Smooth muscle cell (in vitro differentiated cells): Measurements from ENCODE around the gene USP2. TPM values are rescaled to one million over a fixed set of nuclear protein-coding genes. Genes with fewer than 3 reads are reported as not detected.
A peak's percentile ranks its signal among the peaks of the same experiment; 100 is the strongest.
"Not testable (repeated sequence)": the region's sequence is repeated elsewhere in the genome, so short reads cannot be mapped to it uniquely, and the experiment has no call there.

Experiments used
- DNase-seq: peaks from one replicate; lab custom pipeline; 2025; ENCODE audit not compliant: unreplicated experiment; lab: John Stamatoyannopoulos, UW
- H2AFZ ChIP-seq: fragments of 200-600 bp; sonication (generic); 2 replicates; pipeline ENCODE4 v1.6.0; 2016; ENCODE audit warnings: antibody characterized with exemption, low read depth, mild to moderate bottlenecking
- H3F3A ChIP-seq: fragments of 200-600 bp; sonication (generic); 2 replicates; pipeline ENCODE4 v1.6.0; 2017; ENCODE audit warnings: antibody characterized with exemption, low read depth
- H3K27ac ChIP-seq: fragments of 200-600 bp; sonication (generic); 2 replicates; pipeline ENCODE4 v1.5.1; 2016; ENCODE audit warnings: low read depth, mild to moderate bottlenecking
- H3K27me3 ChIP-seq: fragments of 200-600 bp; sonication (generic); 2 replicates; pipeline ENCODE4 v1.6.1; 2016; ENCODE audit warnings: low read depth, mild to moderate bottlenecking
- H3K36me3 ChIP-seq: fragments of 200-600 bp; sonication (generic); 2 replicates; pipeline ENCODE4 v1.5.1; 2016; ENCODE audit warnings: low read depth
- H3K4me1 ChIP-seq: fragments of 200-600 bp; sonication (generic); 2 replicates; pipeline ENCODE4 v1.5.1; 2016; ENCODE audit warnings: low read depth
- H3K4me2 ChIP-seq: fragments of 200-600 bp; sonication (generic); 2 replicates; pipeline ENCODE4 v1.6.0; 2016; ENCODE audit warnings: mild to moderate bottlenecking
- H3K4me3 ChIP-seq: fragments of 200-600 bp; sonication (generic); 2 replicates; pipeline ENCODE4 v1.5.1; 2016; ENCODE audit warnings: mild to moderate bottlenecking
- H3K79me2 ChIP-seq: fragments of 200-600 bp; sonication (generic); 2 replicates; pipeline ENCODE4 v1.6.0; 2016; ENCODE audit warnings: low read depth, mild to moderate bottlenecking
- H3K9ac ChIP-seq: fragments of 200-600 bp; sonication (generic); 2 replicates; pipeline ENCODE4 v1.6.0; 2016; ENCODE audit warnings: low read depth
- H3K9me3 ChIP-seq: fragments of 200-600 bp; sonication (generic); replicated peaks from 2 replicates; pipeline ENCODE4 v1.5.1; 2016; ENCODE audit warnings: low read depth
- H4K20me1 ChIP-seq: fragments of 200-600 bp; sonication (generic); 2 replicates; pipeline ENCODE4 v1.6.0; 2016; ENCODE audit warnings: low read depth
- WGBS: methylation state at CpG from one replicate; pipeline ENCODE4 v1.1.7; 2016; ENCODE audit warnings: low lambda C conversion rate; 5-methylcytosine and 5-hydroxymethylcytosine counted together
- polyA plus RNA-seq: library from polyadenylated mRNA; unstranded; fragments of >200 nt; fragmentation: Nextera tagmentation; extraction: Ambion mirVana; gene quantifications from 2 replicates; pipeline ENCODE4 v1.2.1, GENCODE V29; 2016
- total RNA-seq: library from RNA; depleted of rRNA; stranded (reverse); fragments of >200 nt; gene quantifications from 2 replicates; pipeline ENCODE4 v1.2.3, GENCODE V29; 2014
- TF ChIP-seq, protein P1 (sequence below): fragments of 200-600 bp; sonication (generic); IDR thresholded peaks from 2 replicates; pipeline ENCODE4 v1.5.1; 2017; ENCODE audit warnings: borderline replicate concordance, mild to moderate bottlenecking, antibody characterized with exemption; ENCODE audit not compliant: insufficient read depth, poor library complexity, severe bottlenecking

The USP2 gene
- total and polyA plus RNA-seq, 2 experiments from 2014 or later = 0.25 to 1.4 TPM

DNA sequence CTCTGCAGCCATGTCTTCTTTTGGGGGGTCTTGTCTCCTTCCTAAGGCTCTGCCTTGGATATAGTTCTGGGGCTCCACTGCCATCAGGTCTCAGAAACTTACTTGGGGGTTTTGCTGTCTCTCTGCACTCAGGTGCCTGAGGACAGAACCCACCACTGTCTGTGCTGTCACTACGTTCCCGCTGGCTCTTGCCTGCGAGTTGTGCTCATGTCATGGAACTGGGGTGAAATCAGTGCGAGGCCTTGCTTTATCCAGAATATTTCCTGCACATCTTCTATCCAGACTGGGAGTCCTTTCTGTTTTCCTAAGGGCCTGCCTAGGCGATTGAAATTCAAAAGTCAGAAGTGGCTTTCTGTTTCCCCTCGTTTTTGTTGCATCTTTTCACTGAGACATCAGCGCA, 6.6 kb upstream of the USP2 start:
- Histone ChIP-seq H3K27ac (no peak overlapping the region), H3K4me2 (no peak overlapping the region), H2AFZ (no peak overlapping the region), H4K20me1 (no peaks in the 10 kb centered on the region), H3K9ac (no peak overlapping the region), H3K27me3 (peaks cover 5% of the 10 kb centered on the region), H3K9me3 (no peaks in the 10 kb centered on the region), H3K4me1 (no peaks in the 10 kb centered on the region), H3K79me2 (no peaks in the 10 kb centered on the region), H3K4me3 (no peak overlapping the region), H3F3A (no peaks in the 10 kb centered on the region), H3K36me3 (no peaks in the 10 kb centered on the region)
- 90% methylated on average over 7 of the region's 7 CpGs for WGBS
- no peak for DNase-seq
- TF ChIP-seq, protein P1, sequence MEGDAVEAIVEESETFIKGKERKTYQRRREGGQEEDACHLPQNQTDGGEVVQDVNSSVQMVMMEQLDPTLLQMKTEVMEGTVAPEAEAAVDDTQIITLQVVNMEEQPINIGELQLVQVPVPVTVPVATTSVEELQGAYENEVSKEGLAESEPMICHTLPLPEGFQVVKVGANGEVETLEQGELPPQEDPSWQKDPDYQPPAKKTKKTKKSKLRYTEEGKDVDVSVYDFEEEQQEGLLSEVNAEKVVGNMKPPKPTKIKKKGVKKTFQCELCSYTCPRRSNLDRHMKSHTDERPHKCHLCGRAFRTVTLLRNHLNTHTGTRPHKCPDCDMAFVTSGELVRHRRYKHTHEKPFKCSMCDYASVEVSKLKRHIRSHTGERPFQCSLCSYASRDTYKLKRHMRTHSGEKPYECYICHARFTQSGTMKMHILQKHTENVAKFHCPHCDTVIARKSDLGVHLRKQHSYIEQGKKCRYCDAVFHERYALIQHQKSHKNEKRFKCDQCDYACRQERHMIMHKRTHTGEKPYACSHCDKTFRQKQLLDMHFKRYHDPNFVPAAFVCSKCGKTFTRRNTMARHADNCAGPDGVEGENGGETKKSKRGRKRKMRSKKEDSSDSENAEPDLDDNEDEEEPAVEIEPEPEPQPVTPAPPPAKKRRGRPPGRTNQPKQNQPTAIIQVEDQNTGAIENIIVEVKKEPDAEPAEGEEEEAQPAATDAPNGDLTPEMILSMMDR = no peak

GRCh38 chr11:119384332-119384731, 2.8 kb upstream of the USP2 start:
- no peak overlapping the region for H3K4me2 ChIP-seq
- H3K4me3 ChIP-seq = no peak overlapping the region
- no peak overlapping the region for H3K27ac ChIP-seq
- no peak overlapping the region for H3K9ac ChIP-seq
- no peaks in the 10 kb centered on the region for H3K9me3 ChIP-seq
- TF ChIP-seq, protein P1 = no peak
- 85% methylated on average over 2 of the region's 2 CpGs for WGBS
- peaks cover 7% of the 10 kb centered on the region for H3K27me3 ChIP-seq
- H3K4me1 ChIP-seq = peaks cover 14% of the 10 kb centered on the region
- H3K36me3 ChIP-seq = no peaks in the 10 kb centered on the region
- no peak for DNase-seq
- no peaks in the 10 kb centered on the region for H4K20me1 ChIP-seq
- H3F3A ChIP-seq = no peaks in the 10 kb centered on the region
- no peak overlapping the region for H2AFZ ChIP-seq
- H3K79me2 ChIP-seq = no peaks in the 10 kb centered on the region

GRCh38 chr11:119382513-119382912, 1.0 kb upstream of the USP2 start:
- Histone ChIP-seq H2AFZ (peak overlapping the region; percentile 15), H3K4me2 (peak overlapping the region; percentile 93), H3K9ac (peak overlapping the region; percentile 83), H3K4me1 (peaks cover 29% of the 10 kb centered on the region)
- not testable (repeated sequence) for H4K20me1 ChIP-seq, H3K4me3 ChIP-seq, H3K27ac ChIP-seq, H3K79me2 ChIP-seq, H3K9me3 ChIP-seq, H3K27me3 ChIP-seq, H3K36me3 ChIP-seq, H3F3A ChIP-seq, DNase-seq
- WGBS = 92% methylated on average over 14 of the region's 14 CpGs

DNA sequence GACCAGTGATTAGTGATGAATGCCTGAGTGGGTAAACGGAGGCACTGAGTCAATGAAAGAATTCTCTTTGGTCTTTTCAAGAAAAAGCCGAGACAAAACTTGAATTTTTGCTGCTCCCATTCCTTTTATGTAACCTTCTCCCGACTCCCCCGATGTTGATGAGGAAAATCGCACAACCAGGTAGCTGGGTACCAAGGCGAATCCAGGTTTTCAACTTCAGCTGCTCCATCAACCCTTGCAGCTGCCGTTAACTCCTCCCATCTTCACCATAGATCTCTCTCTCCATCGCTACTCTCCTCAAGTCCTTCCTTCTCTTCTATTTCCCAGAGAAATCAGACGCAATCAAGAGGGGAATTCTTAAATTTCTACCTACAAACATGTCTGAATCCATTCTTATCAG, 611 bp upstream of the USP2 start:
- H4K20me1 ChIP-seq = no peaks in the 10 kb centered on the region
- no peaks in the 10 kb centered on the region for H3F3A ChIP-seq
- peak overlapping the region; percentile 60 for H3K4me3 ChIP-seq
- DNase-seq = no peak
- WGBS = 18% methylated on average over 9 of the region's 9 CpGs
- no peaks in the 10 kb centered on the region for H3K36me3 ChIP-seq
- peaks cover 7% of the 10 kb centered on the region for H3K27me3 ChIP-seq
- peaks cover 29% of the 10 kb centered on the region for H3K4me1 ChIP-seq
- peak overlapping the region; percentile 83 for H3K9ac ChIP-seq
- H3K9me3 ChIP-seq = no peaks in the 10 kb centered on the region
- TF ChIP-seq, protein P1 = no peak
- no peaks in the 10 kb centered on the region for H3K79me2 ChIP-seq
- peak overlapping the region; percentile 3 for H3K27ac ChIP-seq
- peak overlapping the region; percentile 93 for H3K4me2 ChIP-seq
- H2AFZ ChIP-seq = peak overlapping the region; percentile 15
